GM21825 (cell line): Measurements from ENCODE around the gene CTSH.
"Not testable (repeated sequence)": the region's sequence is repeated elsewhere in the genome, so short reads cannot be mapped to it uniquely, and the experiment has no call there.

ENCODE experiments used
- ATAC-seq: cut with Tn5 transposase; IDR thresholded peaks from one replicate; pipeline ENCODE4 v1.9.1; 2021; ENCODE audit warnings: mild to moderate bottlenecking, moderate library complexity; ENCODE audit not compliant: unreplicated experiment

The CTSH gene

DNA sequence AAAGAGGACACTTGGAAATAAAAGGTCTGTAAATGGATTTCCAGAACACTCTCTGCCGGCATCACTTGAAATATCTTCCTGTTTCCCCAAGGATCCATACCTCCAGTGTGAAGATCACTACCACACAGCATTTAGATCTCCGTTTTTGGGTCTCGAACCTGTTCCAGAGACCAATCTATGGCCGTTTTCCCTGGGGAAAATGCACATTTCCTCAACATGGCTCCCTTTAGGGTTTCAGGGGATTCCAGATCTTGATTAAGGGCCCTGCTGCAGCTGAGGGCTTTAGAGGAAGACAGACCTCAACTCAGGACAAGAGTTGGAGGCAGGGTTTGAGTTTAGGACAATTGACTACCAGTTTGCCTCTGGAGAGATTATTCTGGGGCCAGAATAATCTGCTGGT is 2.1 kb downstream of the CTSH start:
- no peak for ATAC-seq

DNA sequence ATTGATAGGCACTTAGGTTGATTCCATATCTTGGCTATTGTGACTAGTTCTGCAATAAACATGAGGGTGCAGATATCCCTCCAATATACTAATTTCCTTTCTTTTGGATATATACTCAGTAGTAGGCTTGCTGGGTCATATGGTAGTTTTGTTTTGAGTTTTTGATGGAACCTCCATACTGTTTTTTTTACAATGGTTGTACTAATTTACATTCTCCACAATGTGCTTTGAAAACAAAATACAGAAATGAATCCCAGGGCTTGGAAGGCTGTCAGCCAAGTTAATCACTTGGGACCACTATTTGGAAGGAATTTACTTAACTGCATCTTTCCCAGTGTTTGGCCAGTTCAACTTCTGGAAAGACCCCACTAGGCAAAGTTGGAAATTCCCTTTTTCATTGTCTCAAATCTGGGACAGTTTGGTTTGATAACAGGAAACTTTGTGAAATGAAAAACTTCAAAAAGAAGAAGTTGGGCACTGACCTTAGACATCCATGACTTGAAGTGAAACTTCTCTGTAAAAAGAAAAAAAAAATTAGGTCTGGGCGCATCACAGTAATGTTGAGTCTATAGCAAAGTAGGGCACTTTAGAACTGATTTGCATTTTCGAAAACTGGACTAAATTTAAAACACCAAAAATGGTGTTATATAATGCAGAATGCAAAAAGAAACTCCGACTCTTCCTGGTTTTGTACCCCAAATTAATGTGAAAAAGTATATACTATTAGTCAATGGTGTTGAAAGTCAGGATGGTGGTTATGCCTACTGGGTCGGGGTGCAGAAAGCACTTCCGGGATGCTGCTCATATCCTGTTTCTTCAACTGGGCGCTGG is 6.0 kb downstream of the CTSH start:
- peak; percentile 61 for ATAC-seq

- ATAC-seq = no peak
These were observed 7.6 kb downstream of the CTSH start for GRCh38 chr15:78937132-78937739.

DNA sequence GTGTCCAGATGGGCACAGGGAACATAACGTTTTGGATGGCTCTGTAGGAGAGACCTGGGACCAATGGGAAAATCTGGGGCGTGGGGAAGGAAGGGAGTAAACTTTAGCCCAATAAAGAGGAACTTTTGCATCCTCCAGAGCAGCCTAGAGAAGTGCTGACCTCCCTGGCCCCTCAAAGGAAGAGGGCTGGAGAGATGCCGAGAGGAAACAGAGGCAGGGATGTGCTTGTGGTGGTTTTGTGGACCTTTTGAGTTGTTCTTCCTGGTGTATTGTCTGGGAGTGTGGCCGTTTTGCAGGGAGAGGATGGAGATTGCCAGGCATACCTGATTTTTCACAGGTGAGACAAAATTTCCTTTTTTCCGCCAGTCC is 10.2 kb downstream of the CTSH start:
- ATAC-seq = no peak

DNA sequence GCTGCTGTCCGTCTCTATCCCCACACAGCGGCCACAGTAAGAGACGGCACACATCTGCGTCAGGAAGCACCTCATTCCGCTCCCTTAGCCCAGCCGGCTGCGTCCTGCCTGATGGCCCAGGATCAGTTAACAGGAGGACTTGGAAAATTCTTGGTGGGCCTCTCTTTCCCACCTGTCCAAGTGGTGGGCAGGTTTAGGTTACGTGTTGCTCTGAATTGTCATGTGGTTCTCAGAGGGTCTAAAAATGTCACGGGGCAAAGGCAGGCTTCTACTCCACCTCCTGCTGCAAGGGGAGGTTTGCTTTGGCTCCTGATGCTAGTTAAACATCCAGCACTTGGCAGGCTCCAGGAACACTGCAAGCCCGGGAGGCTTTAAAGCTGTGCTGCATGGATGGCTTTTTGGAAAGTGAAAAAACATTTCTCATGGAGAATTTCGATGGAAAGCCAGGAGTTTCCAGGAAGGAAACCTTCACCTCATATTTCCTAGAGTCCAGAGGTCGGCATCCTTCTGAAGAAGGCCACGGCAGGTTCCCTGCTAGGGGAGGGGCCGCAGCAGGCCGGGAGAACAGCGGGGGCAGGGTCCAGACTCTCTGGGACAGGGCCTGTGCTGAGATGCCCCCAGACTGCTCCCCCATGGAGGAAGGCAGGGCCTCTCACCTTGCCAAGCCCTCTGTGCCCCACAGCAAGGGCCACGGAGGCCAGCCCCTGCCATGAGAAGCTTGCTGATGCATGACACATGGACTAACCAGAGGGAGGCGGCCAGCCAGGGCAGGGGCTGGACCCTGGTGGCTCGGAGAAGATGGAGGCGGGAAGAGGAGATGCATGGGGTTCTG is 10.8 kb downstream of the CTSH start:
- ATAC-seq = no peak

- no peak for ATAC-seq
These were observed 11.5 kb downstream of the CTSH start for GRCh38 chr15:78933187-78933822.

DNA sequence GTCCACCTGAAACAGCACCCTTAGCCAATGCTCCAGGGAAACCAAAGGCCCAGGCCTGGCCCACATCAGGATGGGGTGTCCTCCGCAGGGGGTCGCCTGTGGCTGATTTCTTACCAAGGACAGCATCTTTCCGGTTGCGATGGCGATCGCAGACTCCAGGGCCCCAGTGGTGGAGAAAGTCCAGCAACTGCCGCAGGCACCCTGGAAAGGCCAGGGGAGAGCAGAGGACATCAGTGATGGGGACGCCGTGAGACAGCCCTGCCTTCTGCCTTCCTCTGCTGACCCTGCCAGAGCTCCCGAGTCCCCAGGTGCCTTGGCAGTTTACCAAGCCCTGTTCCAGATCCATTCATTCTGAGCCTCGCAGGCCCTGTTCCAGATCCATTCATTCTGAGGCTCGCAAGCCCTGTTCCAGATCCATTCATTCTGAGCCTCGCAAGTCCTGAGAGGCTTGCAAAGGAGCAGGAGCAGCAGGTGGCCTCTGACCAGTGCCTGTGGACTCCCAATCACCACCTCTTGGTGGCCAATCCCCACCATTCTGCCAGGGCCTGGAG is 12.5 kb downstream of the CTSH start:
- no peak for ATAC-seq

- no peak for ATAC-seq
These were observed 13.2 kb downstream of the CTSH start for GRCh38 chr15:78931439-78932257.

DNA sequence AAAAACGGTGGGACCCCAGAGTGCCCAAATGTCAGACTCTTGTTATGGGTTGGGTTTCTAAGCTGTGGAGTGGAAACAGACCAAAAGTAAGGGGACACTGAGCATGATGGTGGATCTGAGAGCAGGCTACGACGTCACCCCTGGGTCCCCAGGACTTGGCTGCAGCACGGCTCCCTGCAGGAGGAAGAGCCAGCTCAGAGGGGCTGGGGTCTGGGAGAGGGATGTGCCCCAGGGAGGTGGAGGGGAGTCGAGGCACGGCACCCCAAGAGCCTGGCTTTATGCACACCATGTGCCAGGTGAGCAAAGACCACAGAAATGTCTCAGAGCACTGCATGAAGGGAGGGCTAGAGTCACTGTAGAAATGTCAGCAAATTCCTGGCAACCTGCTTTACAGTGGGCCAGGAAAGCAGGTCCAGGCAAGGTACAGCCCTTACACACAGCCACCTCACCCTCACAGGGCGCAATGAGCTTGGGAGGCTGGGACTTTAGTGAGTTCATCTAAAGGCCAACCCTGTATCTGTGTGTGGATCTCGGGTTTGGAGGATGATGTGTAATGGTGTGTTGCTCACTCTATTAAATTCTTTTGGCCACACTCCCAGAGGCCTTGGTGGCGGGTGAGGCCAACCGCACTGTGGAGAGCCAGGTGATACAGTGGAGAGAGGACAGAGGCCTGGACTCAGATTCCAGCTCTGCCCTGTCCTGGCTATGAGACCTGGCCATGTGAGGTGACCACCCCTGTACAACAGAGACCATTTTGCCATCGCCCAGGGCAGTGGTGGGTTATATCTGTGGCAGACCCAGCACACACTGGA is 14.1 kb downstream of the CTSH start:
- no peak for ATAC-seq

GRCh38 chr15:78929536-78930264 is 15.1 kb downstream of the CTSH start:
- ATAC-seq = no peak

- ATAC-seq = no peak
These were observed 16.2 kb downstream of the CTSH start for GRCh38 chr15:78928616-78929093.

GRCh38 chr15:78928176-78928575 is 16.7 kb downstream of the CTSH start:
- ATAC-seq = not testable (repeated sequence)

DNA sequence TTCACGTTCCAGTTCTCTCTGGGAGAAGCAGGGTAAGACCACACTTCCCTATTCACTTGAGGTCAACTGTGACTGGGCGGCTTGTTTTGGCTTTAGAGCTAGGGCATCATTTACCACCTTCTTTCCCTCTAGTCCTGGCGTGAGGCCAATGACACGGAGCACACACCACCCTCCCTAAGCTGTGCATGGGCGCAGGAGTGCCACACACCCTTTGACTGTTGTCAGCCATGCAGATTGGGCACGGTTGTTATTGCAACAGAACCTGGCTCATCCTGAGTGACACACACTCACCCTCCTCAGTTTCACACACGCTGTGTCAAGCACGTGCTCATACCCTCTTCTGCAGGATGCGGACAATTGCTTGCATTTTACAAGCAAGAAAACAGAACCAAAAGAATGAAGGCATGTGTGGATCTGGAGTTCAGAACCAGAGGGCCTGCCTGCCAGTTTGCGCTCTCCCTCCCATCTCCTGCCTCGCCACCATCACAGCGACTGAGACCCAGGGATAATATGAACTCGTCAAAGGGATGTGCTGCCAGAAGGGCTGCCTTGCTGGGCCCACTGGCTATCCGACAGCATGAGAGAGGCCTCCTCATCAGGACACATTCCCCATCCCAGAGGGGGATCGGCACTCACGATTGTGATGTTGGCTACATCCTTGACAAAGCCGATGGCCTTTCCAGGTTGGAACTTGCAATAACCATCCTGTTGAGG is 17.6 kb downstream of the CTSH start:
- no peak for ATAC-seq

- no peak for ATAC-seq
These were observed 18.7 kb downstream of the CTSH start for GRCh38 chr15:78925956-78926743.

DNA sequence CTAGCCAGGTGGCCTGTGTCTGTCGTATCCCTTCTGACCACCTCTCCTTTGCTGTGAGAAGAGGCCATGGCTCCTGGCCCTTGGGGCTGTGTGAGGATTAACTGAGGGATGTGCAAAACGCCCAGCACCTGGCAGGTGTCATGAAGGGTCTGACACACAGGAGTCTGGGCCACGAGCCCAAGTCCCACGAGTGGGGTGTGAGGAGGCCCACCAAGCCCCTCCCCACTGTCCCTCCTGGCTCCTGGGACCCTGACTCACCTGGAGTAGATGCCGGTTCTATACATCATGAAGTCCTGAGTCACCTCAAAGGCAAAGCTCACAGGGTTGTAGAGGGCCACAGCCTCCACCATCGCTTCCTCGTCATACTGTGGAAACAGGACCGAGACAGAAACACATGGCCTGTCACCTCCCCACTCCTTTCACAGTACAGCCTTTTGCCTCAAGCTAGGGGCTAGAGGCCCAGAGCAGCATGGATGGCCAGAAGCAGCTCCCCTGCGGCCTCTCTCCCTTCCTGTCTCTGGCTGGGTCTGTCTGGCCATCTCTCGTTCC is 19.7 kb downstream of the CTSH start:
- ATAC-seq = no peak

DNA sequence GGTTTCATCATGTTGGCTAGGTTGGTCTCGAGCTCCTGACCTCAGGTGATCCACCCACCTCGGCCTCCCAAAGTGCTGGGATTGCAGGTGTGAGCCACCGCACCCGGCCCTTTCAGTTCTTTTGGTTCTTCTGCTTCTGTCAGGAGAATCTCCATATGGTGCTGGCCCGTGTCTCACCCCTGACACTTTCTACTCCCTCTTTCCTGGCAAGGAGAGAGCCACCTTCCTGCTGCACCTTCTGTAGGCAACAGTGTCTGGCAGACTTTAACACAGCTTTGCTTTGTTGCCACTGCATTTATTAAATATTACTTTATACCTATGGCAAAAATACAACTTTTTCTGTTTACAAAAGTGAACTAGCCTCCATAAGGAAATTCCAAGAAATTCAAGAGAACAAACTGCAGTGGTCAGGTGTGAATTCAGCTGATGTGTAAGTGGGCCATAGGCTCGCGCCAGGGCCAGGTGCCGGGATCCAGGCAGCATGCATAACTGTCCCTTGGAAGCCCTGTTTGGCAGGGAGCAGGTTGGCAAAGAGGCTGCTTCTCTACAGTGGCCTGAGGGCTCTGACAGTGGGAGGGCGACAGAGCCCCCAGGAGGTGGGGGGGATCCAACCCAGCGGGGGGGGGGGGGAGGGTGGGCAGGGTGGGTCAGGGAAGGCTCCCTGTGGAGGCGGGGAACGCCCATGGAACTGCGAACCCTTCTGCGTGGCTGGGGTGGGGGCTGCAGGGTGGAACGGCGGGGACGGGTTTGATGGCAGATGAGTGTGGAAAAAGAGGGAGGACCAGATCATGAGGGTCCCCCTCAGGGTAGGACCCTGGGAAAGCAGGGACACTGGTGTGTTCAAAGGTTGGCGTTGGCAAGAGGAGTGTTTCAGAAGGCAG is 21.1 kb downstream of the CTSH start:
- no peak for ATAC-seq
